GM12865 (cell line): Measurements from ENCODE around the gene CMTM4.
"Not testable (repeated sequence)": the region's sequence is repeated elsewhere in the genome, so short reads cannot be mapped to it uniquely, and the experiment has no call there.

Source experiments
- DNase-seq: peaks from one replicate; pipeline ENCODE4 v3.0.0; 2010; ENCODE audit warnings: low read depth
- H3K4me3 ChIP-seq: 2 replicates; pipeline ENCODE4 v1.5.1; 2011; ENCODE audit warnings: mild to moderate bottlenecking, low read depth, low read length, control low read depth
- CTCF ChIP-seq: IDR thresholded peaks from 2 replicates; pipeline ENCODE4 v1.5.1; 2011; ENCODE audit warnings: low read length, control low read depth, low read depth, inconsistent platforms; ENCODE audit not compliant: insufficient read depth; ENCODE audit errors: missing control alignments

CMTM4 gene

DNA sequence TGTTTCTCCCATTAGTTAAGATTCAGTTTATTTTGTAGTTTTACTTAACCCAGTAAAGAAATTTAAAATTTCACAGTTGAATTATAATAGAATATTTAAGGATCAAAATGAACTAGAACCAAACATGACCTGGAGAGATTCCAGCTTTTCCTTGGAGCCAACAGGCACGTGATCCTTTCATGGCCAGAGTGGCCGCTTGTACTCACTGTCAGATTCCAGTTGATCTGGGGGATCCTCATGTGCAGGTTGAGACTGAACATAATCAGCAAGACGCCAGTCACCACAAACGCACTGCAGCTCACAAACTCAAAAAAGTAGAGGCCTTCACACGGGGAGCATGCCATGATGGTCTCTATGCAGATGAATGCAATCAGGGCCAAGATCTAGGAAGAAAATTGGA lies 60.3 kb downstream of the CMTM4 start:
- no peak overlapping the region for H3K4me3 ChIP-seq
- TF ChIP-seq CTCF: no peak
- DNase-seq: no peak

- TF ChIP-seq CTCF: no peak
- H3K4me3 ChIP-seq: no peak overlapping the region
- no peak for DNase-seq
Measured at GRCh38 chr16:66635406-66635805, 61.1 kb downstream of the CMTM4 start.

DNA sequence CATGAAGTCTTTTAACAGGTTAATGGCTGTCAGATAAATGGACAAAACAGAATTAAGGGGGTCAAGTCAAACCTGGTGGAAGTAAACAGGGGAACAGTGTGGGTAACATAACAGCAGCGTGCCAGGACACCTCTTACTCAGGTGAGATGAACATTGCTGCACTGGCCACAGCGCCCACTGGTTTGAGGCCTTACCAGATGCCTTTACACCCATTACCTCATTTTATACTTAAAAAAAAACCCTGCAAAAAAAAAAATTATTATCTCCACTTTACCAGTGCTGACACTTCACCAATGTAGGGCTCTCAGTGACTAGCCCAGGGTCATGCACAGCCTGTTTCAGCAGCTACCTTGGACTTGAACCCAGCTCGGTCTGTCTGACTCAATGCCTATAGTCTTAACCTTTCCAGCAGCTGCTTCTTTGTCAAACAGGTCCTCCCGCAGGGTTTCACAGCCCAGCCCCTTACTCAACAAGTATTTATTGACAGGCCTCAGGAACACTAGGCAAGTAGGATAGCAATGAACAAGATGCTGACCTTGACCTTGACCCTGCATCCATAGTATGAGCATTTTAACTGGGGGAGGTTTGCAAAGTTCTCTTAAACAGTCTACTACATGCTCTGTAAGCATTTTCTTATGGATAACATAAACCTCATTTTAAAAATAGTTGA lies 61.9 kb downstream of the CMTM4 start:
- no peak for DNase-seq
- no peak overlapping the region for H3K4me3 ChIP-seq
- no peak for TF ChIP-seq CTCF

DNA sequence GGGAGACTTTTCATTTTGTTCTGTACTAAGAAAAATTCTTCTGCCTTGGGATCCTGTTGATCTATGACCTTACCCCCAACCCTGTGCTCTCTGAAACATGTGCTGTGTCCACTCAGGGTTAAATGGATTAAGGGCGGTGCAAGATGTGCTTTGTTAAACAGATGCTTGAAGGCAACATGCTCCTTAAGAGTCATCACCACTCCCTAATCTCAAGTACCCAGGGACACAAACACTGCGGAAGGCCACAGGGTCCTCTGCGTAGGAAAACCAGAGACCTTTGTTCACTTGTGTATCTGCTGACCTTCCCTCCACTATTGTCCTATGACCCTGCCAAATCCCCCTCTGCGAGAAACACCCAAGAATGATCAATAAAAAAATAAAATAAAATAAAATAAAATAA lies 65.0 kb downstream of the CMTM4 start:
- not testable (repeated sequence) for H3K4me3 ChIP-seq, DNase-seq

DNA sequence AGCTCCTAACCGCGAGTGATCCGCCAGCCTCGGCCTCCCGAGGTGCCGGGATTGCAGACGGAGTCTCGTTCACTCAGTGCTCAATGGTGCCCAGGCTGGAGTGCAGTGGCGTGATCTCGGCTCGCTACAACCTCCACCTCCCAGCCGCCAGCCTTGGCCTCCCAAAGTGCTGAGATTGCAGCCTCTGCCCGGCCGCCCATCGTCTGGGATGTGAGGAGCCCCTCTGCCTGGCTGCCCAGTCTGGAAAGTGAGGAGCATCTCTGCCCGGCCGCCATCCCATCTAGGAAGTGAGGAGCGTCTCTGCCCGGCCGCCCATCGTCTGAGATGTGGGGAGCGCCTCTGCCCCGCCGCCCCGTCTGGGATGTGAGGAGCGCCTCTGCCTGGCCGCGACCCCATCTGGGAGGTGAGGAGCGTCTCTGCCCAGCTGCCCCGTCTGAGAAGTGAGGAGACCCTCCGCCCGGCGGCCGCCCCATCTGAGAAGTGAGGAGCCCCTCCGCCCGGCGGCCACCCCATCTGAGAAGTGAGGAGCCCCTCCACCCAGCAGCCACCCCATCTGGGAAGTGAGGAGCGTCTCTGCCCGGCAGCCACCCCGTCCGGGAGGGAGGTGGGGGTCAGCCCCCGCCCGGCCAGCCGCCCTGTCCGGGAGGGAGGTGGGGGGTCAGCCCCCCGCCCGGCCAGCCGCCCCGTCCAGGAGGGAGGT lies 65.8 kb downstream of the CMTM4 start:
- H3K4me3 ChIP-seq, DNase-seq: not testable (repeated sequence)

DNA sequence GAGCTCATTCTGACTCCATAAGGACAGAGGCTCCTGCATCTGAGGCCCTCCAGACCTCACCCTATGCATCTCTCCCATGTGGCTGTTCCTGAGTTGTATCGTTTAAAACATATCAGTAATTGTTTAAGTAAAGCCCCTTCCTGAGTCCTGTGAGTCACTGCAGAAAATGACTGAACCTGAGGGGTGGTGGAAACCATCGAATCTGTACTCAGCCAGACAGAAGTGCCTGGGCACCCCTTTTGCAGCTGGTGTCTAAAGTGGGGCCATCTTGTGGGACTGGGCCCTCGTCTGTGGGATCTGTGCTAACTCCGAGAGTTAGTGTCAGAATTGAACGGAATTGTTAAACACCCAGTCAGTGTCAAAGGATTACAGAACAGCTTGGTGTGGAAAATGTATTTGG lies 66.7 kb downstream of the CMTM4 start:
- H3K4me3 ChIP-seq: no peak overlapping the region
- TF ChIP-seq CTCF: no peak
- DNase-seq: no peak

GRCh38 chr16:66627611-66628378 lies 68.7 kb downstream of the CMTM4 start:
- not testable (repeated sequence) for DNase-seq, H3K4me3 ChIP-seq

GRCh38 chr16:66623755-66624154 lies 72.8 kb downstream of the CMTM4 start:
- TF ChIP-seq CTCF: no peak
- no peak for DNase-seq

More at GRCh38 chr16:66623755-66624154, 72.8 kb downstream of the CMTM4 start:
- H3K4me3 ChIP-seq: no peak overlapping the region
